ENCODE results near the gene PRKCH. TPM values are rescaled to one million over a fixed set of nuclear protein-coding genes. Genes with fewer than 3 reads are reported as not detected.

PRKCH gene
- total and polyA plus RNA-seq, 4 experiments from 2014 or later = 246 to 284 (median 249) TPM

- no peak for DNase-seq
- peaks cover 97% of the 10 kb centered on the region for H3K4me1 ChIP-seq (ENCODE audit: insufficient read depth, low read length)
- H3K27ac ChIP-seq (ENCODE audit: low read depth, low read length) = no peak overlapping the region
- no peak overlapping the region for H3K4me3 ChIP-seq (ENCODE audit: low read length in 2 of 2)
- Mint-ChIP-seq H3K27ac (peak overlapping the region in 2 of 7 donors; percentile 21 to 54), H3K27me3 (no peaks in the 10 kb centered on the region), H3K36me3 (peaks cover 26 to 33% of the 10 kb centered on the region in 2 donors), H3K9me3 (peaks cover 0 to 2% (median under 1%) of the 10 kb centered on the region in 8 donors), H3K4me1 (peaks cover 73 to 93% (median 84%) of the 10 kb centered on the region in 4 donors), H3K4me3 (peak overlapping the region in 1 of 8 donors; percentile 68)
- intact Hi-C loops (cut with micrococcal nuclease) = loop anchor here (1.0 kb wide), 1 partner anchor 10 kb away; no protein-coding TSS in a partner anchor
- ChIA-PET CTCF (ENCODE audit: partially characterized antibody) (interaction anchor here (1.1 to 1.4 kb wide), 2 partner anchors 9 to 108 kb away, joined by 3 to 4 read pairs; partner anchors contain the start of gene PRKCH), POLR2A (ENCODE audit: partially characterized antibody) (interaction anchor here (1.0 kb wide), 1 partner anchor 26 kb away, joined by 3 read pairs; no protein-coding TSS in a partner anchor)
- no peaks in the 10 kb centered on the region for H3K36me3 ChIP-seq (ENCODE audit: insufficient read depth, low read length)
- no peaks in the 10 kb centered on the region for H3K27me3 ChIP-seq (ENCODE audit: insufficient read depth, low read length)
- H3K9me3 ChIP-seq (ENCODE audit: control insufficient read depth in 1 of 2, low read length in 2 of 2) = no peaks in the 10 kb centered on the region
Measured at GRCh38 chr14:61429316-61429715, 107.9 kb downstream of the PRKCH start.

DNA sequence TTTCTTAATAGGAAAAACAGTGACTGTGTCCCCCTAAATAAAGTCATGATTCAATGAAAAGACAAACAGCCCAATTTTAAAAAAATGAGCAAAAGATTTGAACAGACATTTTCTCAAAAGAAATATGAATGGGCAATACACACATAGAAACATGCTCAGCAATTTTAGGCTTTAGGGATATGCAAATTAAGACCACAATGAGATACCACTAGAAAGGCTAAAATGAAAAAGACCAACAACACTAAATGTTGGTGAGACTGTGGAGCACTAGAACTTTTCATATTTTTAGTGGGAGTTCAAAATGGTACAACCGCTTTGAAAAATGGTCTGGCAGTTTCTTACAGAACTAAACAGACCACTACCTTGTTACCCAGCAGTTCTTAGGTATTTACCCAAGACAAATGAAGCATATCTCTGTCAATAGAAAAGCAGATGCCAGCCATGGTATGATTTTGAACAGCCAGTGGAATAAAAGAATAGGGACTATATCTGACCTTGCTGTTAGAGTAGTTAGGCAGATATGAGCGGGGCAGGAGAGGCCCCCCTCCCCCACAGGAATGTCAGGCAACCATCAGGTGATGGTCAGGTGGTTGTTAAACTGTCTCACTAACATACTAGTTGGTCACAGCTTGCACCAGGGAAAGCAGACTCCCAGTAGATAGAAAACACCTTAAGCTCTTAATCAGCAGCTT, 108.8 kb downstream of the PRKCH start:
- peak overlapping the region in 6 of 7 donors; percentile 23 to 71 (median 59) for H3K27ac Mint-ChIP-seq
- no peak overlapping the region for H3K4me3 ChIP-seq (ENCODE audit: low read length in 2 of 2)
- H3K27me3 Mint-ChIP-seq = no peaks in the 10 kb centered on the region
- no peaks in the 10 kb centered on the region for H3K36me3 ChIP-seq (ENCODE audit: insufficient read depth, low read length)
- no peaks in the 10 kb centered on the region for H3K9me3 ChIP-seq (ENCODE audit: control insufficient read depth in 1 of 2, low read length in 2 of 2)
- ChIA-PET CTCF (ENCODE audit: partially characterized antibody) (interaction anchor here (0.8 to 1.6 kb wide), 3 partner anchors 30 to 328 kb away, joined by 3 read pairs; no protein-coding TSS in a partner anchor), POLR2A (ENCODE audit: partially characterized antibody) (interaction anchor here (1.1 kb wide), 1 partner anchor 27 kb away, joined by 3 read pairs; no protein-coding TSS in a partner anchor)
- H3K36me3 Mint-ChIP-seq = peaks cover 30 to 34% of the 10 kb centered on the region in 2 donors
- peak in 1 of 5 donors; percentile 13 for DNase-seq
- peaks cover 97% of the 10 kb centered on the region for H3K4me1 ChIP-seq (ENCODE audit: insufficient read depth, low read length)
- H3K4me3 Mint-ChIP-seq = peak overlapping the region in 4 of 8 donors; percentile 15 to 39 (median 26)
- no peak overlapping the region for H3K27ac ChIP-seq (ENCODE audit: low read depth, low read length)
- intact Hi-C loops (cut with micrococcal nuclease) = no loop called here
- H3K9me3 Mint-ChIP-seq = no peaks in the 10 kb centered on the region
- H3K4me1 Mint-ChIP-seq = peaks cover 74 to 98% (median 88%) of the 10 kb centered on the region in 4 donors
- no peaks in the 10 kb centered on the region for H3K27me3 ChIP-seq (ENCODE audit: insufficient read depth, low read length)

- H3K36me3 Mint-ChIP-seq = peaks cover 28 to 30% of the 10 kb centered on the region in 2 donors
- no peak overlapping the region for H3K27ac ChIP-seq (ENCODE audit: low read depth, low read length)
- peak overlapping the region; percentile 72 to 92 (median 85) for H3K27ac Mint-ChIP-seq
- no peaks in the 10 kb centered on the region for H3K27me3 ChIP-seq (ENCODE audit: insufficient read depth, low read length)
- peaks cover 74 to 99% (median 87%) of the 10 kb centered on the region in 4 donors for H3K4me1 Mint-ChIP-seq
- H3K9me3 Mint-ChIP-seq = no peaks in the 10 kb centered on the region
- H3K4me3 ChIP-seq (ENCODE audit: low read length in 2 of 2) = no peak overlapping the region
- DNase-seq = no peak
- ChIA-PET CTCF (ENCODE audit: partially characterized antibody) (interaction anchor here (0.7 to 3.0 kb wide), 4 partner anchors 9 to 62 kb away, joined by 3 to 9 read pairs (median 4); no protein-coding TSS in a partner anchor), POLR2A (ENCODE audit: partially characterized antibody) (interaction anchor here (1.1 to 1.7 kb wide), 6 partner anchors 18 to 110 kb away, joined by 3 to 6 read pairs (median 5); no protein-coding TSS in a partner anchor)
- peaks cover 98% of the 10 kb centered on the region for H3K4me1 ChIP-seq (ENCODE audit: insufficient read depth, low read length)
- H3K27me3 Mint-ChIP-seq = no peaks in the 10 kb centered on the region
- H3K4me3 Mint-ChIP-seq = peak overlapping the region in 7 of 8 donors; percentile 41 to 70 (median 47)
- no peaks in the 10 kb centered on the region for H3K9me3 ChIP-seq (ENCODE audit: control insufficient read depth in 1 of 2, low read length in 2 of 2)
- intact Hi-C loops (cut with micrococcal nuclease) = no loop called here
- no peaks in the 10 kb centered on the region for H3K36me3 ChIP-seq (ENCODE audit: insufficient read depth, low read length)
Measured at GRCh38 chr14:61433169-61433568, 111.8 kb downstream of the PRKCH start.

DNA sequence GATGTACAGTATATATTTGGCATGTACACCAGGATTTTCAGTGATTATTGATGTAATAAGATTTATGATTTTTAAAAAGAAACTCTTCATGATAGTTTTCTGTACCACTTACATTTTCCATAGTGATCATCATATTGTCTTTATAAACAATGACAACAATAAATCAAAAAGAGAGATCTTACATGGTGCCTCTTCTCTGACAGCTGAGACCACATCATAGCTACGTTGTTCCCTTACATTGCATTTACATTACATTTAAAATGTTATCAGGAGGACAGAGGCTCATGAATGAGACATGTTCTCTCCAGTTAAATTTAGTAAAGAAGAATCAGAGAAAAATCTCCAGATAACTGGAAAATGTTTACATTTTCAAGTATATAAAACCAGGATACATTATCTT, 112.4 kb downstream of the PRKCH start:
- no peaks in the 10 kb centered on the region for H3K9me3 ChIP-seq (ENCODE audit: control insufficient read depth in 1 of 2, low read length in 2 of 2)
- H3K4me3 ChIP-seq (ENCODE audit: low read length in 2 of 2) = no peak overlapping the region
- Mint-ChIP-seq H3K27ac (peak overlapping the region; percentile 65 to 91 (median 84)), H3K36me3 (peaks cover 28 to 30% of the 10 kb centered on the region in 2 donors), H3K27me3 (no peaks in the 10 kb centered on the region), H3K9me3 (no peaks in the 10 kb centered on the region), H3K4me1 (peaks cover 76 to 99% (median 88%) of the 10 kb centered on the region in 4 donors), H3K4me3 (peak overlapping the region in 4 of 8 donors; percentile 1 to 47 (median 20))
- H3K4me1 ChIP-seq (ENCODE audit: insufficient read depth, low read length) = peaks cover 98% of the 10 kb centered on the region
- ChIA-PET CTCF (ENCODE audit: partially characterized antibody) (interaction anchor here (1.0 to 3.0 kb wide), 2 partner anchors 13 to 62 kb away, joined by 4 to 9 read pairs; no protein-coding TSS in a partner anchor), POLR2A (ENCODE audit: partially characterized antibody) (interaction anchor here (1.2 to 1.6 kb wide), 4 partner anchors 17 to 111 kb away, joined by 3 to 6 read pairs (median 5); no protein-coding TSS in a partner anchor)
- no peak for DNase-seq
- H3K27ac ChIP-seq (ENCODE audit: low read depth, low read length) = no peak overlapping the region
- H3K36me3 ChIP-seq (ENCODE audit: insufficient read depth, low read length) = no peaks in the 10 kb centered on the region
- intact Hi-C loops (cut with micrococcal nuclease) = no loop called here
- no peaks in the 10 kb centered on the region for H3K27me3 ChIP-seq (ENCODE audit: insufficient read depth, low read length)

GRCh38 chr14:61434311-61434710, 112.9 kb downstream of the PRKCH start:
- intact Hi-C loops (cut with micrococcal nuclease) = no loop called here
- DNase-seq = no peak
- peaks cover 98% of the 10 kb centered on the region for H3K4me1 ChIP-seq (ENCODE audit: insufficient read depth, low read length)
- Mint-ChIP-seq H3K27ac (peak overlapping the region in 6 of 7 donors; percentile 62 to 91 (median 75)), H3K9me3 (no peaks in the 10 kb centered on the region), H3K4me3 (peak overlapping the region in 5 of 8 donors; percentile 3 to 42 (median 6)), H3K27me3 (no peaks in the 10 kb centered on the region), H3K4me1 (peaks cover 77 to 99% (median 88%) of the 10 kb centered on the region in 4 donors), H3K36me3 (peaks cover 28 to 30% of the 10 kb centered on the region in 2 donors)
- no peak overlapping the region for H3K27ac ChIP-seq (ENCODE audit: low read depth, low read length)
- H3K27me3 ChIP-seq (ENCODE audit: insufficient read depth, low read length) = no peaks in the 10 kb centered on the region
- H3K9me3 ChIP-seq (ENCODE audit: control insufficient read depth in 1 of 2, low read length in 2 of 2) = no peaks in the 10 kb centered on the region
- no peak overlapping the region for H3K4me3 ChIP-seq (ENCODE audit: low read length in 2 of 2)
- CTCF ChIA-PET (ENCODE audit: partially characterized antibody) = interaction anchor here (3.0 kb wide), 1 partner anchor 13 kb away, joined by 9 read pairs; no protein-coding TSS in a partner anchor
- H3K36me3 ChIP-seq (ENCODE audit: insufficient read depth, low read length) = no peaks in the 10 kb centered on the region
- POLR2A ChIA-PET (ENCODE audit: partially characterized antibody) = interaction anchor here (1.4 to 1.6 kb wide), 3 partner anchors 16 to 113 kb away, joined by 5 to 6 read pairs (median 5); partner anchors contain the start of gene PRKCH

GRCh38 chr14:61435563-61436337, 114.4 kb downstream of the PRKCH start:
- Histone ChIP-seq H3K4me1 (ENCODE audit: insufficient read depth, low read length) (peaks cover 97% of the 10 kb centered on the region), H3K36me3 (ENCODE audit: insufficient read depth, low read length) (no peaks in the 10 kb centered on the region), H3K27ac (ENCODE audit: low read depth, low read length) (peak overlapping the region; percentile 2), H3K9me3 (ENCODE audit: control insufficient read depth in 1 of 2, low read length in 2 of 2) (no peaks in the 10 kb centered on the region), H3K27me3 (ENCODE audit: insufficient read depth, low read length) (no peaks in the 10 kb centered on the region), H3K4me3 (ENCODE audit: low read length in 2 of 2) (no peak overlapping the region)
- ChIA-PET CTCF (ENCODE audit: partially characterized antibody) (interaction anchor here (0.8 to 1.9 kb wide), 3 partner anchors 103 to 155 kb away, joined by 3 to 6 read pairs (median 6); partner anchors contain the start of gene TMEM30B), POLR2A (ENCODE audit: partially characterized antibody) (interaction anchor here (0.8 to 1.4 kb wide), 9 partner anchors 15 to 155 kb away, joined by 3 to 5 read pairs (median 3); partner anchors contain the start of gene PRKCH)
- peak in 1 of 5 donors; percentile 16 for DNase-seq
- intact Hi-C loops (cut with micrococcal nuclease) = loop anchor here (5.0 kb wide), 1 partner anchor 33 kb away; no protein-coding TSS in a partner anchor
- peak overlapping the region; percentile 37 to 95 (median 87) for H3K27ac Mint-ChIP-seq
- H3K4me3 Mint-ChIP-seq = peak overlapping the region in 5 of 8 donors; percentile 1 to 64 (median 8)
- H3K36me3 Mint-ChIP-seq = peaks cover 28 to 29% of the 10 kb centered on the region in 2 donors
- H3K4me1 Mint-ChIP-seq = peaks cover 76 to 98% (median 89%) of the 10 kb centered on the region in 4 donors
- H3K9me3 Mint-ChIP-seq = no peaks in the 10 kb centered on the region
- no peaks in the 10 kb centered on the region for H3K27me3 Mint-ChIP-seq

All from CD4-positive, alpha-beta memory T cell (primary cell).